ENCODE data around the gene LITAFD. TPM values are rescaled to one million over a fixed set of nuclear protein-coding genes. Genes with fewer than 3 reads are reported as not detected.
A peak's percentile ranks its signal among the peaks of the same experiment; 100 is the strongest.

LITAFD gene
- polyA plus RNA-seq, 1 experiment = not detected

- ChIA-PET CTCF (interaction anchor here (4.5 kb wide), 1 partner anchor 24 kb away, joined by 17 read pairs; no protein-coding TSS in a partner anchor), POLR2A (interaction anchor here (1.4 kb wide), 1 partner anchor 13 kb away, joined by 4 read pairs; the partner anchor contains the start of gene CARHSP1)
- peak overlapping the region; percentile 11 for H3K27ac ChIP-seq (ENCODE audit: low read depth, low read length)
Measured at GRCh38 chr16:8855972-8856371, 26.2 kb upstream of the LITAFD start.

GRCh38 chr16:8858994-8859912, 22.9 kb upstream of the LITAFD start:
- POLR2A ChIA-PET = interaction anchor here (0.9 to 1.8 kb wide), 6 partner anchors 9 to 232 kb away, joined by 3 to 21 read pairs (median 4); partner anchors contain the start of genes CARHSP1 and HAPSTR1

More at GRCh38 chr16:8855972-8856371, 26.2 kb upstream of the LITAFD start:
- no peak for DNase-seq (ENCODE audit: low read depth, low spot score)
- Histone ChIP-seq H3K9me3 (ENCODE audit: control insufficient read depth, insufficient read depth, low read length) (no peaks in the 10 kb centered on the region; the same call in 1 of the 2 replicates), H3K27me3 (ENCODE audit: control insufficient read depth, insufficient read depth, low read length) (no peaks in the 10 kb centered on the region), H3K4me3 (ENCODE audit: low read depth, low read length) (no peak overlapping the region)
- no peak for TF ChIP-seq CTCF (IDR thresholded peaks at IDR 0.05; ENCODE audit: low read depth, low read length)

GRCh38 chr16:8859913-8860881, 22.0 kb upstream of the LITAFD start:
- Histone ChIP-seq H3K27ac (ENCODE audit: low read depth, low read length) (peak overlapping the region; percentile 65), H3K4me3 (ENCODE audit: low read depth, low read length) (no peak overlapping the region), H3K9me3 (ENCODE audit: control insufficient read depth, insufficient read depth, low read length) (no peaks in the 10 kb centered on the region; the same call in 1 of the 2 replicates), H3K27me3 (ENCODE audit: control insufficient read depth, insufficient read depth, low read length) (no peaks in the 10 kb centered on the region)
- CTCF ChIA-PET = interaction anchor here (0.5 to 1.0 kb wide), 3 partner anchors 20 to 1769 kb away, joined by 3 to 6 read pairs (median 3); no protein-coding TSS in a partner anchor
- no peak for DNase-seq (ENCODE audit: low read depth, low spot score)
- no peak for TF ChIP-seq CTCF (IDR thresholded peaks at IDR 0.05; ENCODE audit: low read depth, low read length)
- POLR2A ChIA-PET = interaction anchor here (0.9 to 1.8 kb wide), 5 partner anchors 8 to 231 kb away, joined by 3 to 21 read pairs (median 4); partner anchors contain the start of genes CARHSP1 and HAPSTR1

More at GRCh38 chr16:8858994-8859912, 22.9 kb upstream of the LITAFD start:
- H3K9me3 ChIP-seq (ENCODE audit: control insufficient read depth, insufficient read depth, low read length) = no peaks in the 10 kb centered on the region; the same call in 1 of the 2 replicates
- H3K4me3 ChIP-seq (ENCODE audit: low read depth, low read length) = no peak overlapping the region
- CTCF ChIA-PET = interaction anchor here (0.5 to 1.0 kb wide), 2 partner anchors 21 to 1770 kb away, joined by 3 to 6 read pairs; no protein-coding TSS in a partner anchor
- H3K27me3 ChIP-seq (ENCODE audit: control insufficient read depth, insufficient read depth, low read length) = no peaks in the 10 kb centered on the region
- no peak for TF ChIP-seq CTCF (IDR thresholded peaks at IDR 0.05; ENCODE audit: low read depth, low read length)
- H3K27ac ChIP-seq (ENCODE audit: low read depth, low read length) = peak overlapping the region; percentile 65
- no peak for DNase-seq (ENCODE audit: low read depth, low spot score)

GRCh38 chr16:8861563-8862308, 20.4 kb upstream of the LITAFD start:
- no peaks in the 10 kb centered on the region for H3K27me3 ChIP-seq (ENCODE audit: control insufficient read depth, insufficient read depth, low read length)
- H3K9me3 ChIP-seq (ENCODE audit: control insufficient read depth, insufficient read depth, low read length) = no peaks in the 10 kb centered on the region; the same call in 1 of the 2 replicates
- no peak overlapping the region for H3K4me3 ChIP-seq (ENCODE audit: low read depth, low read length)
- ChIA-PET POLR2A (interaction anchor here (0.6 kb wide), 1 partner anchor 43 kb away, joined by 8 read pairs; no protein-coding TSS in a partner anchor), CTCF (interaction anchor here (0.6 to 2.4 kb wide), 3 partner anchors 9 to 147 kb away, joined by 3 to 6 read pairs (median 5); no protein-coding TSS in a partner anchor)
- DNase-seq (ENCODE audit: low read depth, low spot score) = no peak
- peak overlapping the region; percentile 11 for H3K27ac ChIP-seq (ENCODE audit: low read depth, low read length)
- no peak for TF ChIP-seq CTCF (IDR thresholded peaks at IDR 0.05; ENCODE audit: low read depth, low read length)
